ENCODE results near the gene CRIP3. TPM values are rescaled to one million over a fixed set of nuclear protein-coding genes. Genes with fewer than 3 reads are reported as not detected.

CRIP3 gene
- polyA plus RNA-seq, 3 donors, result 1.2 to 12.8 (median 1.6) TPM

- Histone ChIP-seq H2AFZ (ENCODE audit: insufficient read depth, low read depth, low read length, poor library complexity, severe bottlenecking) (no peak overlapping the region), H3K9me3 (replicated peaks in 1 of 2; ENCODE audit: control insufficient read depth in 1 of 2, insufficient read depth in 1 of 2, low read length in 2 of 2) (no peaks in the 10 kb centered on the region), H3K9ac (ENCODE audit: insufficient read depth, low read length, poor library complexity, severe bottlenecking) (no peak overlapping the region), H4K20me1 (ENCODE audit: insufficient read depth, low read length) (no peaks in the 10 kb centered on the region), H3K4me2 (replicated peaks; ENCODE audit: extremely low read depth, low read length, poor library complexity, severe bottlenecking) (no peak overlapping the region), H3K36me3 (replicated peaks in 1 of 2; ENCODE audit: control insufficient read depth in 1 of 2, insufficient read depth in 2 of 2, low read length in 2 of 2) (no peaks in the 10 kb centered on the region), H3K4me1 (ENCODE audit: control insufficient read depth in 1 of 2, insufficient read depth in 2 of 2, low read length in 2 of 2) (no peaks in the 10 kb centered on the region), H3K79me2 (ENCODE audit: insufficient read depth, low read length) (no peaks in the 10 kb centered on the region), H3K27ac (ENCODE audit: low read depth in 1 of 2, low read length in 2 of 2) (no peak overlapping the region), H3K27me3 (ENCODE audit: control insufficient read depth in 2 of 2, insufficient read depth in 2 of 2, low read length in 2 of 2) (peaks cover 0 to 2% of the 10 kb centered on the region in 2 donors), H3K4me3 (replicated peaks in 1 of 3; ENCODE audit: low read depth in 2 of 3, low read length in 3 of 3) (no peak overlapping the region)
- H3K36me3 Mint-ChIP-seq, result no peaks in the 10 kb centered on the region
- H3K4me1 Mint-ChIP-seq, result no peaks in the 10 kb centered on the region
- DNase-seq, result no peak
- TF ChIP-seq, protein P1, sequence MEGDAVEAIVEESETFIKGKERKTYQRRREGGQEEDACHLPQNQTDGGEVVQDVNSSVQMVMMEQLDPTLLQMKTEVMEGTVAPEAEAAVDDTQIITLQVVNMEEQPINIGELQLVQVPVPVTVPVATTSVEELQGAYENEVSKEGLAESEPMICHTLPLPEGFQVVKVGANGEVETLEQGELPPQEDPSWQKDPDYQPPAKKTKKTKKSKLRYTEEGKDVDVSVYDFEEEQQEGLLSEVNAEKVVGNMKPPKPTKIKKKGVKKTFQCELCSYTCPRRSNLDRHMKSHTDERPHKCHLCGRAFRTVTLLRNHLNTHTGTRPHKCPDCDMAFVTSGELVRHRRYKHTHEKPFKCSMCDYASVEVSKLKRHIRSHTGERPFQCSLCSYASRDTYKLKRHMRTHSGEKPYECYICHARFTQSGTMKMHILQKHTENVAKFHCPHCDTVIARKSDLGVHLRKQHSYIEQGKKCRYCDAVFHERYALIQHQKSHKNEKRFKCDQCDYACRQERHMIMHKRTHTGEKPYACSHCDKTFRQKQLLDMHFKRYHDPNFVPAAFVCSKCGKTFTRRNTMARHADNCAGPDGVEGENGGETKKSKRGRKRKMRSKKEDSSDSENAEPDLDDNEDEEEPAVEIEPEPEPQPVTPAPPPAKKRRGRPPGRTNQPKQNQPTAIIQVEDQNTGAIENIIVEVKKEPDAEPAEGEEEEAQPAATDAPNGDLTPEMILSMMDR (IDR thresholded peaks at IDR 0.05), result no peak
- peaks cover 14 to 22% (median 17%) of the 10 kb centered on the region in 3 donors for H3K27me3 Mint-ChIP-seq (ENCODE audit: low read depth in 3 of 3)
- WGBS (ENCODE audit: insufficient coverage), result 100% methylated on average over 1 of the region's 4 CpGs
- intact Hi-C loops (cut with micrococcal nuclease), result no loop called here
- no peak overlapping the region for H3K4me3 Mint-ChIP-seq
- no peaks in the 10 kb centered on the region for H3K9me3 Mint-ChIP-seq
- peak overlapping the region in 1 of 7 donors; percentile 66 for H3K27ac Mint-ChIP-seq
These were observed 50.4 kb downstream of the CRIP3 start for GRCh38 chr6:43258180-43258579.

DNA sequence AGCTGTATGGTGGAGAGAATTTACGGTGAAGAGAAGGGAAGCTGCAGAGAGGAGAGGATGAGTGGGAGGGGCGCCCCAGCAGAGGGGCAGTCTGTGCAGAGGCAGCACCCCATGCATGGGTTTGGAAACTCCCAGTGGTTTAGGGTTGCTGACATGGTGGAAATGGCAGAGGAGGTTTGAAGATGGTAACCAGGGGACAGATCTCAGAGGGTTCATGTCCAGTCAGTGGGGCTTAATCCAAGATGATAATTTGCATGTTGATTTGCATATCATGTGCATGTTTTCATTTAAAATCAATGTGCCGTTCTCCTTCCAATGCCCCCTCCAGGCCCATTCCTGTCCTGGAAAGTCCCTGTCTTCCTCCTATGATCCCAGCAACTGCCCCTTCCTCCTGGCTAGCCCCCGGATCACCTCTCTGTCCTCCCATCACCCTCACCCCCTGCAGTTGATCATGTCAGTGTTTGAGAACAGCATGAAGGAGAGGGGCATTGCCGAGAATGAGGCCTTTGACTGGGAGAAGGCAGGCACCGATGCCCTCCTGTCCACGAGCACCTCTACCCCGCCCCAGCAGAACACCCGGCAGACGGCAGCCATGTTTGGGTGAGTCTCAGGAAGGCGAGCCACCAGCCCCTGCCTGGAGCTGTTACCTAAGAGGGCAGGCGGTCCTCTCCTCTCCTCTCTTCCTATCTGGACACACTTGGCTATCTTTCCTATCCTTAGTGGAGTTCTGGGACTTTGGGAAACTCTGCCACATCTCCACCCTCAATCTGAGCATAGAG, 51.1 kb downstream of the CRIP3 start:
- Mint-ChIP-seq H3K27ac (peak overlapping the region in 1 of 7 donors; percentile 66), H3K27me3 (ENCODE audit: low read depth in 3 of 3) (peaks cover 18 to 23% (median 22%) of the 10 kb centered on the region in 3 donors), H3K4me3 (no peak overlapping the region), H3K36me3 (no peaks in the 10 kb centered on the region), H3K9me3 (no peaks in the 10 kb centered on the region), H3K4me1 (no peaks in the 10 kb centered on the region)
- H4K20me1 ChIP-seq (ENCODE audit: insufficient read depth, low read length), result no peaks in the 10 kb centered on the region
- H3K4me1 ChIP-seq (ENCODE audit: control insufficient read depth in 1 of 2, insufficient read depth in 2 of 2, low read length in 2 of 2), result no peaks in the 10 kb centered on the region
- no peaks in the 10 kb centered on the region for H3K79me2 ChIP-seq (ENCODE audit: insufficient read depth, low read length)
- H3K4me3 ChIP-seq (replicated peaks in 1 of 3; ENCODE audit: low read depth in 2 of 3, low read length in 3 of 3), result no peak overlapping the region
- peaks cover 0 to 9% of the 10 kb centered on the region in 2 donors for H3K27me3 ChIP-seq (ENCODE audit: control insufficient read depth in 2 of 2, insufficient read depth in 2 of 2, low read length in 2 of 2)
- no peak for DNase-seq
- H3K27ac ChIP-seq (ENCODE audit: low read depth in 1 of 2, low read length in 2 of 2), result no peak overlapping the region
- H3K4me2 ChIP-seq (replicated peaks; ENCODE audit: extremely low read depth, low read length, poor library complexity, severe bottlenecking), result no peak overlapping the region
- no peak overlapping the region for H3K9ac ChIP-seq (ENCODE audit: insufficient read depth, low read length, poor library complexity, severe bottlenecking)
- H3K9me3 ChIP-seq (replicated peaks in 1 of 2; ENCODE audit: control insufficient read depth in 1 of 2, insufficient read depth in 1 of 2, low read length in 2 of 2), result no peaks in the 10 kb centered on the region
- H3K36me3 ChIP-seq (replicated peaks in 1 of 2; ENCODE audit: control insufficient read depth in 1 of 2, insufficient read depth in 2 of 2, low read length in 2 of 2), result no peaks in the 10 kb centered on the region
- no peak overlapping the region for H2AFZ ChIP-seq (ENCODE audit: insufficient read depth, low read depth, low read length, poor library complexity, severe bottlenecking)
- 93% methylated on average over 8 of the region's 12 CpGs for WGBS (ENCODE audit: insufficient coverage)
- intact Hi-C loops (cut with micrococcal nuclease), result no loop called here
- TF ChIP-seq, protein P1 (IDR thresholded peaks at IDR 0.05), result no peak

All from CD14-positive monocyte (primary cell).